T-helper 9 cell (primary cell): ENCODE data around the gene GGT6.
"Not testable (repeated sequence)": the region's sequence is repeated elsewhere in the genome, so short reads cannot be mapped to it uniquely, and the experiment has no call there.

Experiments
- DNase-seq: peaks from one replicate; pipeline ENCODE4 v3.0.0-alpha.2; 2020

Gene GGT6

GRCh38 chr17:4590981-4591453 lies 30.6 kb upstream of the GGT6 start:
- no peak for DNase-seq

- not testable (repeated sequence) for DNase-seq
Measured at GRCh38 chr17:4590042-4590441, 29.7 kb upstream of the GGT6 start.

- no peak for DNase-seq
Measured at GRCh38 chr17:4588898-4589625, 28.7 kb upstream of the GGT6 start.

GRCh38 chr17:4588391-4588790 lies 28.0 kb upstream of the GGT6 start:
- no peak for DNase-seq

GRCh38 chr17:4587803-4588202 lies 27.4 kb upstream of the GGT6 start:
- no peak for DNase-seq

- DNase-seq = no peak
Measured at GRCh38 chr17:4587195-4587594, 26.8 kb upstream of the GGT6 start.

GRCh38 chr17:4586043-4586442 lies 25.7 kb upstream of the GGT6 start:
- DNase-seq = no peak

- DNase-seq = no peak
Measured at GRCh38 chr17:4585638-4585994, 25.2 kb upstream of the GGT6 start.

GRCh38 chr17:4584917-4585637 lies 24.7 kb upstream of the GGT6 start:
- DNase-seq = no peak

- no peak for DNase-seq
Measured at GRCh38 chr17:4584101-4584916, 23.9 kb upstream of the GGT6 start, which contains the start of gene SMTNL2. SMTNL2 (plus strand) TSS chr17:4584529; CDS start chr17:4584606, 77 bp downstream.

GRCh38 chr17:4583782-4584100 lies 23.4 kb upstream of the GGT6 start:
- no peak for DNase-seq

- DNase-seq = no peak
Measured at GRCh38 chr17:4583206-4583605, 22.8 kb upstream of the GGT6 start.

GRCh38 chr17:4582691-4583090 lies 22.3 kb upstream of the GGT6 start:
- DNase-seq = no peak

GRCh38 chr17:4582101-4582501 lies 21.7 kb upstream of the GGT6 start:
- DNase-seq = no peak

GRCh38 chr17:4580291-4580690 lies 19.9 kb upstream of the GGT6 start:
- no peak for DNase-seq

- DNase-seq = no peak
Measured at GRCh38 chr17:4579678-4580077, 19.3 kb upstream of the GGT6 start.

GRCh38 chr17:4578349-4578748 lies 18.0 kb upstream of the GGT6 start:
- DNase-seq = not testable (repeated sequence)

GRCh38 chr17:4577386-4577993 lies 17.1 kb upstream of the GGT6 start:
- DNase-seq = no peak

- no peak for DNase-seq
Measured at GRCh38 chr17:4576729-4577322, 16.4 kb upstream of the GGT6 start.

GRCh38 chr17:4576161-4576558 lies 15.8 kb upstream of the GGT6 start:
- DNase-seq = no peak

- DNase-seq = no peak
Measured at GRCh38 chr17:4574448-4575045, 14.2 kb upstream of the GGT6 start.

GRCh38 chr17:4573669-4574068 lies 13.3 kb upstream of the GGT6 start:
- peak; percentile 19 for DNase-seq
